IMR-90 (cell line): ENCODE data around the gene PTPN3. TPM values are rescaled to one million over a fixed set of nuclear protein-coding genes. Genes with fewer than 3 reads are reported as not detected.
A peak's percentile ranks its signal among the peaks of the same experiment; 100 is the strongest.

Experiments used
- ATAC-seq: fragments of 200-7000 bp; cut with Tn5 transposase; 2 replicates; pipeline ENCODE4 v1.9.1; 2020; ENCODE audit warnings: low read depth, mild to moderate bottlenecking, moderate library complexity
- BruUV-seq: library from RNA; stranded (reverse); fragments of 400-500 nt; replicated peaks from 2 replicates; lab custom pipeline; 2021; lab: Mats Ljungman, UMichigan
- CTCF ChIA-PET: fragments of 300-600 bp; formaldehyde crosslinking; extraction: SDS; loops from one replicate; lab custom pipeline; 2021; ENCODE audit warnings: antibody characterized with exemption; lab: Yijun Ruan, JAX
- POLR2A ChIA-PET: fragments of 300-600 bp; sonication (Branson Sonifier 250); formaldehyde crosslinking; loops from one replicate; lab custom pipeline; 2022; ENCODE audit warnings: antibody characterized with exemption; ENCODE audit not compliant: unreplicated experiment; lab: Charles Lee
- DNase-seq: peaks from one replicate; pipeline ENCODE4 v3.0.0; 2013
- H2AFZ ChIP-seq: replicated peaks from 2 replicates; pipeline ENCODE3; 2013; ENCODE audit warnings: low read length, mild to moderate bottlenecking; ENCODE audit not compliant: poor library complexity
- H2AK5ac ChIP-seq: 2 replicates; pipeline ENCODE4 v1.6.1; 2013; ENCODE audit warnings: low read depth, low read length, inconsistent platforms
- H2AK9ac ChIP-seq: replicated peaks from 2 replicates; pipeline ENCODE3; 2013; ENCODE audit warnings: mild to moderate bottlenecking, low read depth, low read length, moderate library complexity; ENCODE audit not compliant: poor library complexity
- H2BK120ac ChIP-seq: 2 replicates; pipeline ENCODE4 v1.6.1; 2013; ENCODE audit warnings: low read depth, low read length, inconsistent platforms
- H2BK15ac ChIP-seq: 3 replicates; pipeline ENCODE4 v1.6.1; 2013; ENCODE audit warnings: low read depth, low read length, inconsistent platforms
- H2BK20ac ChIP-seq: 2 replicates; pipeline ENCODE4 v1.6.1; 2013; ENCODE audit warnings: low read depth, mild to moderate bottlenecking, inconsistent platforms, low read length, moderate library complexity
- H2BK5ac ChIP-seq: 2 replicates; pipeline ENCODE4 v1.6.1; 2013; ENCODE audit warnings: mild to moderate bottlenecking, low read depth, low read length, inconsistent platforms; ENCODE audit not compliant: poor library complexity, severe bottlenecking
- H3K14ac ChIP-seq: replicated peaks from 2 replicates; pipeline ENCODE4 v1.6.1; 2013; ENCODE audit warnings: low read depth, low read length, inconsistent platforms
- H3K18ac ChIP-seq: 2 replicates; pipeline ENCODE4 v1.6.1; 2013; ENCODE audit warnings: low read depth, low read length, control low read depth
- H3K23ac ChIP-seq: 2 replicates; pipeline ENCODE4 v1.6.1; 2013; ENCODE audit warnings: low read depth, low read length, inconsistent platforms
- H3K27ac ChIP-seq: 2 replicates; pipeline ENCODE4 v1.5.1; 2013; ENCODE audit warnings: mild to moderate bottlenecking, control low read depth, low read length; ENCODE audit not compliant: insufficient read depth
- H3K27me3 ChIP-seq: 2 replicates; pipeline ENCODE4 v1.6.1; 2013; ENCODE audit warnings: low read length; ENCODE audit not compliant: control insufficient read depth, insufficient read depth
- H3K36me3 ChIP-seq: 2 replicates; pipeline ENCODE4 v1.6.1; 2013; ENCODE audit warnings: low read length, mixed read lengths; ENCODE audit not compliant: control insufficient read depth, insufficient read depth
- H3K4ac ChIP-seq: 2 replicates; pipeline ENCODE4 v1.6.1; 2013; ENCODE audit warnings: low read depth, low read length, inconsistent platforms
- H3K4me1 ChIP-seq: 2 replicates; pipeline ENCODE4 v1.6.1; 2013; ENCODE audit warnings: low read length, mixed read lengths; ENCODE audit not compliant: control insufficient read depth, insufficient read depth
- H3K4me2 ChIP-seq: 2 replicates; pipeline ENCODE4 v1.6.1; 2013; ENCODE audit warnings: low read depth, mild to moderate bottlenecking, control low read depth, low read length, moderate library complexity
- H3K4me3 ChIP-seq: 2 replicates; pipeline ENCODE4 v1.5.1; 2013; ENCODE audit warnings: low read depth, mild to moderate bottlenecking, control low read depth, low read length, moderate library complexity; ENCODE audit not compliant: insufficient read depth
- H3K56ac ChIP-seq: 2 replicates; pipeline ENCODE4 v1.6.1; 2013; ENCODE audit warnings: low read length, inconsistent platforms; ENCODE audit not compliant: insufficient read depth; ENCODE audit errors: extremely low read depth
- H3K79me1 ChIP-seq, 2 experiments: 2 replicates each; pipeline ENCODE4 v1.6.1; 2013; ENCODE audit warnings: low read length in 2 of 2, inconsistent platforms in 1 of 2, low read depth in 1 of 2
- H3K9ac ChIP-seq: 2 replicates; pipeline ENCODE4 v1.6.1; 2013; ENCODE audit warnings: low read depth, low read length, control low read depth
- H3K9me1 ChIP-seq: 2 replicates; pipeline ENCODE4 v1.6.1; 2013; ENCODE audit warnings: low read length, inconsistent platforms; ENCODE audit not compliant: insufficient read depth
- H3K9me3 ChIP-seq: 2 replicates; pipeline ENCODE4 v1.6.1; 2013; ENCODE audit warnings: low read length; ENCODE audit not compliant: control insufficient read depth, insufficient read depth
- H4K20me1 ChIP-seq: 2 replicates; pipeline ENCODE4 v1.6.1; 2013; ENCODE audit warnings: low read length, inconsistent platforms; ENCODE audit not compliant: insufficient read depth
- H4K5ac ChIP-seq: 2 replicates; pipeline ENCODE4 v1.6.1; 2013; ENCODE audit warnings: mild to moderate bottlenecking, low read depth, low read length, control low read depth
- H4K8ac ChIP-seq, 2 experiments: 2 replicates each; pipeline ENCODE4 v1.6.1; 2013; ENCODE audit warnings: low read depth in 2 of 2, low read length in 2 of 2, control low read depth in 1 of 2, inconsistent platforms in 1 of 2
- H4K91ac ChIP-seq: 2 replicates; pipeline ENCODE4 v1.6.1; 2013; ENCODE audit warnings: low read depth, low read length, inconsistent platforms; ENCODE audit not compliant: insufficient read depth
- CHD1 ChIP-seq: IDR thresholded peaks from 2 replicates; pipeline ENCODE4 v1.6.1; 2012; ENCODE audit warnings: low read depth, low read length, improper control_type of control experiment
- WGBS, 2 experiments: methylation state at CpG; one replicate each; pipeline versions ENCODE4 v1.1.5 to v1.1.7; 2013; ENCODE audit warnings: missing lambda C conversion rate in 2 of 2; ENCODE audit not compliant: insufficient read length in 1 of 2; ENCODE audit errors: extremely low coverage in 2 of 2; 5-methylcytosine and 5-hydroxymethylcytosine counted together
- dilution Hi-C: fragments of 300-500 bp; cut with HindIII; formaldehyde crosslinking; loops from one replicate; pipeline ENCODE4 v1.14.3; 2018; ENCODE audit warnings: low sequenced_read_pairs; ENCODE audit not compliant: unreplicated experiment
- in situ Hi-C: fragments of 300-500 bp; cut with MboI; formaldehyde crosslinking; loops from 3 replicates; pipeline ENCODE4 v1.14.3; 2019; ENCODE audit warnings: low sequenced_read_pairs, inconsistent platforms, mixed read lengths
- intact Hi-C: fragments of 100-400 bp; cut with micrococcal nuclease; formaldehyde crosslinking; loops from 2 replicates; pipeline ENCODE4 v1.10.0; 2022
- polyA plus RNA-seq, 3 experiments: library from polyadenylated mRNA; depleted of rRNA; stranded (reverse); fragments of >200 nt; gene quantifications; 2 replicates each; pipeline ENCODE4 v1.2.3, GENCODE V29; 2012; ENCODE audit warnings: low replicate concordance in 1 of 3
- total RNA-seq: library from RNA; depleted of rRNA; stranded (reverse); fragments of >200 nt; gene quantifications from 2 replicates; pipeline ENCODE4 v1.2.3, GENCODE V29; 2012

PTPN3 gene
- total and polyA plus RNA-seq, 2 of the 4 experiments (the other 2 are of a cell fraction) = 0.72 to 0.89 TPM

GRCh38 chr9:109499631-109500410, 1.7 kb upstream of the PTPN3 start:
- Histone ChIP-seq H3K4me1 (no peaks in the 10 kb centered on the region), H3K27me3 (peaks cover 55% of the 10 kb centered on the region), H4K91ac (peak overlapping the region; percentile 57; the same call in 1 of the 2 replicates), H3K4me3 (peak overlapping the region; percentile 44), H3K27ac (no peak overlapping the region), H3K9me3 (peaks cover 2% of the 10 kb centered on the region; the same call in 1 of the 2 replicates), H3K36me3 (no peaks in the 10 kb centered on the region), H3K4me2 (peak overlapping the region; percentile 76), H4K20me1 (no peaks in the 10 kb centered on the region), H2AK9ac (peak overlapping the region; percentile 44), H3K23ac (peak overlapping the region; percentile 47; the same call in 1 of the 2 replicates), H2BK120ac (no peak overlapping the region; the same call in 1 of the 2 replicates), H3K14ac (peak overlapping the region; percentile 29; the same call in 1 of the 2 replicates), H3K9me1 (peaks cover 4% of the 10 kb centered on the region; the same call in 1 of the 2 replicates), H4K5ac (peak overlapping the region; percentile 56), H3K4ac (0 out of 2 replicates have a peak overlapping the region, but pooled peaks have one; percentile 40), H4K8ac (peak overlapping the region; percentile 32 to 46; a peak in 3 of 4 replicates), H2BK20ac (no peak overlapping the region), H2AFZ (peak overlapping the region; percentile 81), H3K9ac (peak overlapping the region; percentile 27), H2BK15ac (no peak overlapping the region), H3K18ac (no peak overlapping the region), H2BK5ac (no peak overlapping the region), H3K79me1 (no peaks in the 10 kb centered on the region), H2AK5ac (peak overlapping the region; percentile 0; the same call in 1 of the 2 replicates), H3K56ac (no peak overlapping the region)
- in situ Hi-C loops (no loop called here), intact Hi-C loops (no loop called here), dilution Hi-C loops (no loop called here)
- WGBS, 2 experiments = 5% methylated on average over 18 of the region's 56 CpGs; no CpG with 5 or more reads in 1 of the 2 experiments
- no peak for DNase-seq
- no peak for TF ChIP-seq CHD1
- ATAC-seq = peak; percentile 89
- no TSS peak for BruUV-seq
- ChIA-PET CTCF (no interaction called here), POLR2A (no interaction called here)
